Keratinocyte (primary cell): Measurements from ENCODE around the gene R3HDM1.

ENCODE experiments used
- EZH2 ChIP-seq: IDR thresholded peaks from one replicate; pipeline ENCODE4 v1.6.1; 2012; ENCODE audit warnings: inconsistent platforms, mild to moderate bottlenecking, low read length, moderate library complexity
- TF ChIP-seq, protein P1 (sequence below), 3 experiments: IDR thresholded peaks in 1 of 3; conservative IDR thresholded peaks in 1 of 3; optimal IDR thresholded peaks in 1 of 3; 2 replicates in 2 of 3; 3 replicates in 1 of 3; pipeline versions ENCODE3 to v1.5.1; 2011; ENCODE audit warnings: low read length in 3 of 3, mild to moderate bottlenecking in 3 of 3, moderate library complexity in 2 of 3, control low read depth in 1 of 3, inconsistent platforms in 1 of 3; ENCODE audit not compliant: insufficient read depth in 2 of 3; ENCODE audit errors: extremely low read depth in 1 of 3

DNA sequence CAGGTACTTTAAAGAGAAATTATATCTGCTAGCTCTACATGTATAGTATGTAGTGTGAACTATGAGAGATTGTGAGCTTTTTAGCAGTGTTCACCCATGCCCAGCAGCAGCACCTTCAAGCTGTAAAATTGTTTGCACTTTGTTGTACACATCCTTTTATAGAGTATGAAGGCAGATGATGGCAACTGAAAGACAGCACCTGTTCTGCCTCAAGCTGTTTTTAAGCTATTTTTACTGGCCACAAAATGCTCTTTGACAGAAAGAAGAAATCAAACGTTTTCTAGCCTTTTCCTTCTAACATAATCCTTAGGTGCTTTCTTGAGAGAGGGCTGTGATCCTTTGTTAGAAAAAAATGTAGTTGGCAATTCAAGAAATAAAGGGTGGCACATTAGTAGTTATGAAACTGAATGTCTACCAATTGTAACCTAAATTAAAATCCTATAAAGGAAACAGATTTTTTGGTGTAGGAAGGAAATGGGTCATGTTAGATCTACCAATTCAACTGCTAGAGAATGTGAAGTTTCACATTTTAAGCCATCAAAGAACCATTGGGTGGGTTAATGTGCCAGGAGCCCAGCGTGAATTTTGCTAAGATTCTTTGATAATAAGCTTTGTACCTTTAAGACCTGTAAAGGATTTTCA is 59.5 kb downstream of the R3HDM1 start:
- TF ChIP-seq, protein P1, sequence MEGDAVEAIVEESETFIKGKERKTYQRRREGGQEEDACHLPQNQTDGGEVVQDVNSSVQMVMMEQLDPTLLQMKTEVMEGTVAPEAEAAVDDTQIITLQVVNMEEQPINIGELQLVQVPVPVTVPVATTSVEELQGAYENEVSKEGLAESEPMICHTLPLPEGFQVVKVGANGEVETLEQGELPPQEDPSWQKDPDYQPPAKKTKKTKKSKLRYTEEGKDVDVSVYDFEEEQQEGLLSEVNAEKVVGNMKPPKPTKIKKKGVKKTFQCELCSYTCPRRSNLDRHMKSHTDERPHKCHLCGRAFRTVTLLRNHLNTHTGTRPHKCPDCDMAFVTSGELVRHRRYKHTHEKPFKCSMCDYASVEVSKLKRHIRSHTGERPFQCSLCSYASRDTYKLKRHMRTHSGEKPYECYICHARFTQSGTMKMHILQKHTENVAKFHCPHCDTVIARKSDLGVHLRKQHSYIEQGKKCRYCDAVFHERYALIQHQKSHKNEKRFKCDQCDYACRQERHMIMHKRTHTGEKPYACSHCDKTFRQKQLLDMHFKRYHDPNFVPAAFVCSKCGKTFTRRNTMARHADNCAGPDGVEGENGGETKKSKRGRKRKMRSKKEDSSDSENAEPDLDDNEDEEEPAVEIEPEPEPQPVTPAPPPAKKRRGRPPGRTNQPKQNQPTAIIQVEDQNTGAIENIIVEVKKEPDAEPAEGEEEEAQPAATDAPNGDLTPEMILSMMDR (optimal IDR thresholded peaks at IDR 0.05 in 1 of 3, IDR thresholded peaks at IDR 0.05 in 1 of 3, conservative IDR thresholded peaks at IDR 0.05 in 1 of 3; ENCODE audit: extremely low read depth in 1 of 3, insufficient read depth in 2 of 3, low read length in 3 of 3): no peak
- TF ChIP-seq EZH2: no peak
